Keratinocyte (primary cell): Measurements from ENCODE around the gene JDP2. TPM values are rescaled to one million over a fixed set of nuclear protein-coding genes. Genes with fewer than 3 reads are reported as not detected.

Experiments
- DNase-seq: peaks from one replicate; pipeline ENCODE4 v3.0.0-alpha.2; 2011; ENCODE audit warnings: low read depth, missing footprints, low spot score
- FAIRE-seq: peaks from 2 replicates; lab custom pipeline; 2011; peaks lifted over from hg19 to GRCh38; lab: Jason Lieb, UNC
- H2AFZ ChIP-seq: 2 replicates; pipeline ENCODE4 v1.6.0; 2012; ENCODE audit warnings: low read length, control low read depth, inconsistent platforms; ENCODE audit not compliant: control insufficient read depth
- H3K27ac ChIP-seq: 2 replicates; pipeline ENCODE4 v1.5.1; 2011; ENCODE audit warnings: low read length; ENCODE audit not compliant: control insufficient read depth, insufficient read depth
- H3K27me3 ChIP-seq: 3 replicates; pipeline ENCODE4 v1.6.0; 2011; ENCODE audit warnings: low read length; ENCODE audit not compliant: control insufficient read depth, insufficient read depth; ENCODE audit errors: extremely low read depth
- H3K36me3 ChIP-seq, 2 experiments: 2 replicates in 1 of 2; 3 replicates in 1 of 2; pipeline ENCODE4 v1.5.1; 2011; ENCODE audit warnings: low read length in 2 of 2, mild to moderate bottlenecking in 1 of 2; ENCODE audit not compliant: control insufficient read depth in 2 of 2, insufficient read depth in 2 of 2; ENCODE audit errors: extremely low read depth in 1 of 2
- H3K4me1 ChIP-seq: 3 replicates; pipeline ENCODE4 v1.5.1; 2011; ENCODE audit warnings: low read length; ENCODE audit not compliant: control insufficient read depth, insufficient read depth; ENCODE audit errors: extremely low read depth
- H3K4me2 ChIP-seq: 3 replicates; pipeline ENCODE4 v1.6.0; 2011; ENCODE audit warnings: low read depth, low read length; ENCODE audit not compliant: control insufficient read depth, insufficient read depth; ENCODE audit errors: extremely low read depth
- H3K4me3 ChIP-seq, 3 experiments: fragments of 200-600 bp in 1 of 3; sonication (generic) in 1 of 3; 2 replicates in 2 of 3; 3 replicates in 1 of 3; pipeline ENCODE4 v1.5.1; 2011 to 2016; ENCODE audit warnings: low read length in 3 of 3, mild to moderate bottlenecking in 3 of 3, control low read depth in 2 of 3, inconsistent platforms in 1 of 3, low read depth in 1 of 3, mixed read lengths in 1 of 3, mixed run types in 1 of 3, moderate library complexity in 1 of 3; ENCODE audit not compliant: control insufficient read depth in 2 of 3, insufficient read depth in 2 of 3; ENCODE audit errors: extremely low read depth in 1 of 3
- H3K79me2 ChIP-seq: 2 replicates; pipeline ENCODE4 v1.6.0; 2012; ENCODE audit warnings: low read length; ENCODE audit not compliant: control insufficient read depth, insufficient read depth
- H3K9ac ChIP-seq: 3 replicates; pipeline ENCODE4 v1.6.0; 2011; ENCODE audit warnings: low read length; ENCODE audit not compliant: control insufficient read depth, insufficient read depth; ENCODE audit errors: extremely low read depth
- H3K9me1 ChIP-seq: 3 replicates; pipeline ENCODE4 v1.6.0; 2011; ENCODE audit warnings: low read length; ENCODE audit not compliant: control insufficient read depth, insufficient read depth; ENCODE audit errors: extremely low read depth
- H3K9me3 ChIP-seq: 2 replicates; pipeline ENCODE4 v1.5.1; 2012; ENCODE audit warnings: low read depth, low read length; ENCODE audit not compliant: control insufficient read depth
- H4K20me1 ChIP-seq: 3 replicates; pipeline ENCODE4 v1.6.0; 2011; ENCODE audit warnings: low read length; ENCODE audit not compliant: control insufficient read depth, insufficient read depth; ENCODE audit errors: extremely low read depth
- EZH2 ChIP-seq: IDR thresholded peaks from one replicate; pipeline ENCODE4 v1.6.1; 2012; ENCODE audit warnings: inconsistent platforms, mild to moderate bottlenecking, low read length, moderate library complexity
- dilution Hi-C: fragments of 300-500 bp; cut with MboI; formaldehyde crosslinking; loops from one replicate; pipeline ENCODE4 v1.7.0; 2020; ENCODE audit warnings: low sequenced_read_pairs; ENCODE audit not compliant: extremely low pct_ligation_motif_present
- polyA plus RNA-seq, 5 experiments: library from polyadenylated mRNA; depleted of rRNA in 3 of 5; stranded (reverse) in 3 of 5; stranded (forward) in 1 of 5; unstranded in 1 of 5; fragments of >200 nt; gene quantifications; 1 replicate in 1 of 5; 2 replicates in 3 of 5; 3 replicates in 1 of 5; pipeline versions ENCODE4 v1.2.1 to v1.2.3, GENCODE V29; 2011 to 2012; ENCODE audit warnings: missing spikeins in 2 of 5, low read depth in 1 of 5, low replicate concordance in 1 of 5
- TF ChIP-seq, protein P1 (sequence below), 3 experiments: IDR thresholded peaks in 1 of 3; conservative IDR thresholded peaks in 1 of 3; optimal IDR thresholded peaks in 1 of 3; 2 replicates in 2 of 3; 3 replicates in 1 of 3; pipeline versions ENCODE3 to v1.5.1; 2011; ENCODE audit warnings: low read length in 3 of 3, mild to moderate bottlenecking in 3 of 3, moderate library complexity in 2 of 3, control low read depth in 1 of 3, inconsistent platforms in 1 of 3; ENCODE audit not compliant: insufficient read depth in 2 of 3; ENCODE audit errors: extremely low read depth in 1 of 3

Gene JDP2
- polyA plus RNA-seq, 1 donor (not counting 4 experiments of a cell fraction or from before 2014, with no cell fraction given), result 13.5 TPM

DNA sequence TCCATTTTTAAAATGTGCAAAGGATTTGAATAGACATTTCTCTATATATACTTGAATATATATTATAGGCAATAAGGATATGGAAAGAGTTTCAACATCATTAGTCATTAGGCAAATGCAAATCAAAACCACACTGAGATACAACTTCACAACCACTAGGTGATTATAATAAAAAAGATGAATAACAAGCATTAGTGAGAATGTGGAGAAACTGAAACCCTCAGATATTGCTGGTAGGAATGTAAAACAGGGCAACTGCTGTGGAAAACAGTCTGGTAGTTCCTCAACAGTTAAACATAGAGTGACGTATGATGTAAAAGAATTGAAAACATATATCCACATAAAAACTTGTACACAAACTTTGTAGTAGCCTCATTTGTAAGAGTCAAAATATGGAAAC, 82.7 kb downstream of the JDP2 start:
- no peak for FAIRE-seq
- dilution Hi-C loops, result no loop called here
- no peak overlapping the region for H3K4me2 ChIP-seq

DNA sequence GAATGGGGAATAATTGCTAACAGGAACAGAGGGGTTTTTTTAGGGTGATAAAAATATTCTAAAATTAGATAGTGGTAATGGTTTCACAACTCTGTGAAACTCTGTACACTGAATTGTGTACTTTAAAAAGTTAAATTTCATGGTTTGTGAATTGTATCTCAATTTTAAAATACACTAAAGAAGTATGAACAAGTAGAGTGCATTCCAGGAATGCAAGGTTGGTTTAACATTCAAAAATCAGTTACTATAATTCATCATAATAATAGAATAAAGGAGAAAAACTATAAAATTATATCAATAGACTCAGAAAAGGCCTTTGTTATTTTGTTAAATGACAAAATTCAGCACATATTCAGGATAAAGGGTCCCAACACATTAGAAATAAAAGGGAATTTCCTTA, 83.4 kb downstream of the JDP2 start:
- no peaks in the 10 kb centered on the region for H3K36me3 ChIP-seq
- no peak overlapping the region for H2AFZ ChIP-seq
- H3K9me3 ChIP-seq, result peaks cover 3% of the 10 kb centered on the region
- dilution Hi-C loops, result no loop called here
- no peaks in the 10 kb centered on the region for H4K20me1 ChIP-seq
- FAIRE-seq, result no peak
- DNase-seq, result no peak
- H3K27ac ChIP-seq, result no peak overlapping the region
- H3K79me2 ChIP-seq, result no peaks in the 10 kb centered on the region
- TF ChIP-seq, protein P1, sequence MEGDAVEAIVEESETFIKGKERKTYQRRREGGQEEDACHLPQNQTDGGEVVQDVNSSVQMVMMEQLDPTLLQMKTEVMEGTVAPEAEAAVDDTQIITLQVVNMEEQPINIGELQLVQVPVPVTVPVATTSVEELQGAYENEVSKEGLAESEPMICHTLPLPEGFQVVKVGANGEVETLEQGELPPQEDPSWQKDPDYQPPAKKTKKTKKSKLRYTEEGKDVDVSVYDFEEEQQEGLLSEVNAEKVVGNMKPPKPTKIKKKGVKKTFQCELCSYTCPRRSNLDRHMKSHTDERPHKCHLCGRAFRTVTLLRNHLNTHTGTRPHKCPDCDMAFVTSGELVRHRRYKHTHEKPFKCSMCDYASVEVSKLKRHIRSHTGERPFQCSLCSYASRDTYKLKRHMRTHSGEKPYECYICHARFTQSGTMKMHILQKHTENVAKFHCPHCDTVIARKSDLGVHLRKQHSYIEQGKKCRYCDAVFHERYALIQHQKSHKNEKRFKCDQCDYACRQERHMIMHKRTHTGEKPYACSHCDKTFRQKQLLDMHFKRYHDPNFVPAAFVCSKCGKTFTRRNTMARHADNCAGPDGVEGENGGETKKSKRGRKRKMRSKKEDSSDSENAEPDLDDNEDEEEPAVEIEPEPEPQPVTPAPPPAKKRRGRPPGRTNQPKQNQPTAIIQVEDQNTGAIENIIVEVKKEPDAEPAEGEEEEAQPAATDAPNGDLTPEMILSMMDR (optimal IDR thresholded peaks at IDR 0.05 in 1 of 3, IDR thresholded peaks at IDR 0.05 in 1 of 3, conservative IDR thresholded peaks at IDR 0.05 in 1 of 3; ENCODE audit: extremely low read depth in 1 of 3, insufficient read depth in 2 of 3, low read length in 3 of 3), result no peak
- no peak for TF ChIP-seq EZH2
- H3K27me3 ChIP-seq, result peaks cover 19% of the 10 kb centered on the region
- no peaks in the 10 kb centered on the region for H3K4me1 ChIP-seq
- no peak overlapping the region for H3K9ac ChIP-seq
- H3K9me1 ChIP-seq, result no peaks in the 10 kb centered on the region
- H3K4me3 ChIP-seq, result no peak overlapping the region
- H3K4me2 ChIP-seq, result no peak overlapping the region

More for the DNA sequence above, 82.7 kb downstream of the JDP2 start:
- Histone ChIP-seq H3K9me3 (peaks cover 3% of the 10 kb centered on the region), H3K36me3 (no peaks in the 10 kb centered on the region), H3K9ac (no peak overlapping the region), H3K27ac (no peak overlapping the region), H3K9me1 (no peaks in the 10 kb centered on the region), H3K4me3 (no peak overlapping the region), H3K27me3 (peaks cover 12% of the 10 kb centered on the region), H3K79me2 (no peaks in the 10 kb centered on the region), H3K4me1 (no peaks in the 10 kb centered on the region), H2AFZ (no peak overlapping the region), H4K20me1 (no peaks in the 10 kb centered on the region)
- TF ChIP-seq, protein P1 (optimal IDR thresholded peaks at IDR 0.05 in 1 of 3, IDR thresholded peaks at IDR 0.05 in 1 of 3, conservative IDR thresholded peaks at IDR 0.05 in 1 of 3; ENCODE audit: extremely low read depth in 1 of 3, insufficient read depth in 2 of 3, low read length in 3 of 3), result no peak
- no peak for TF ChIP-seq EZH2
- DNase-seq, result no peak
